A172 (cell line): ENCODE data around the gene B4GALT7. TPM values are rescaled to one million over a fixed set of nuclear protein-coding genes. Genes with fewer than 3 reads are reported as not detected.
"Not testable (repeated sequence)": the region's sequence is repeated elsewhere in the genome, so short reads cannot be mapped to it uniquely, and the experiment has no call there.

ENCODE experiments used
- DNase-seq: peaks from one replicate; pipeline ENCODE4 v3.0.0-alpha.2; 2015; ENCODE audit warnings: low spot score
- total RNA-seq: library from RNA; depleted of rRNA; stranded (reverse); fragments of >200 nt; shearing (Covaris generic); gene quantifications from 2 replicates; pipeline ENCODE4 v1.2.3, GENCODE V29; 2014; rRNA removed

The B4GALT7 gene
- total RNA-seq, 1 experiment from 2014 or later, result 29.5 TPM

GRCh38 chr5:177609076-177610059 lies 9.4 kb downstream of the B4GALT7 start:
- DNase-seq, result no peak

- DNase-seq, result no peak
Observed at GRCh38 chr5:177610131-177610769, 10.3 kb downstream of the B4GALT7 start.

- no peak for DNase-seq
Observed at GRCh38 chr5:177610770-177611445, 11.0 kb downstream of the B4GALT7 start.

- DNase-seq, result no peak
Observed at GRCh38 chr5:177611446-177612214, 11.7 kb downstream of the B4GALT7 start.

DNA sequence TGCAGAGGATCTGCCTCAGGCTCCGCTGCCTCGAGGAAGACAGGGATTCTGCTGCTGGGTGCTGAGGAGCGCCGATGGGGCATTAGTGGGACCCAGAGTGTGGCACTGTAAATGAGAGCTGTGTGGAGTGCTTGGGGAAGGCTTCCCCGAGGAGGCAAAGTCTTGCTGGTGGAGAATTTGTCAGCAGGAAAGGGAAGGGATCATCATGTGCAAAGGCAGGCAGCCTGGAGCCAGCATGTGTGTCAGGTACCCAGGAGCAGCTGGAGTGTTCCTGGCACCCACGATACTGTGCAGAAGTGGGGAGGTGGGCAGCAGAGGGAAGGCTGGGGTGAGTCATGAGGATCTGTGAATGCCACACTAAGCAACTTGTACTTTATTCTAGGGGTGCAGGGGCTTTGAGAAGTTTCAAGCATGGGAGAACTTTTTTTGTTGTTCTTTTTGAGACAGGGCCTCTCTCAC lies 12.3 kb downstream of the B4GALT7 start:
- DNase-seq, result no peak

- no peak for DNase-seq
Observed at GRCh38 chr5:177620560-177620959, 20.6 kb downstream of the B4GALT7 start.

- not testable (repeated sequence) for DNase-seq
Observed at GRCh38 chr5:177624172-177624571, 24.2 kb downstream of the B4GALT7 start.

DNA sequence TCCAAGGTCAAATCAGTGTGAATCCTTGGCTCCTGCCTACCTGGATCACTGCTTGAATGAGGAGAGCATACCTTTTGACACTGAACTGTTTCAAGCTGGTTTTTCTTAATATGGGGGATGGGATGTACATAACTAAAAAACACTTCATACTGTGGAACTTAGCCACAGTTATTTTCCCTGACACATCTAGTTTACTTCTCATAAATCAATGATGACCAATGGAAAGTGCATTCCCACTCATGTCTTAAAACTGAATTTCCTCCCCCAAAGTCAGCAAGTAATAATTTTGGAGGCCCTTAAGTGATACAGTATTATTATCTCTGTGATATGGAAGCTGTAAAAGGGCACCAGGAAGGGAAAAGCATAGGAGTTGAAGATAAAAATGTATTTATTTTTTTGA lies 30.3 kb downstream of the B4GALT7 start:
- not testable (repeated sequence) for DNase-seq

- DNase-seq, result not testable (repeated sequence)
Observed at GRCh38 chr5:177634912-177635311, 35.0 kb downstream of the B4GALT7 start.

DNA sequence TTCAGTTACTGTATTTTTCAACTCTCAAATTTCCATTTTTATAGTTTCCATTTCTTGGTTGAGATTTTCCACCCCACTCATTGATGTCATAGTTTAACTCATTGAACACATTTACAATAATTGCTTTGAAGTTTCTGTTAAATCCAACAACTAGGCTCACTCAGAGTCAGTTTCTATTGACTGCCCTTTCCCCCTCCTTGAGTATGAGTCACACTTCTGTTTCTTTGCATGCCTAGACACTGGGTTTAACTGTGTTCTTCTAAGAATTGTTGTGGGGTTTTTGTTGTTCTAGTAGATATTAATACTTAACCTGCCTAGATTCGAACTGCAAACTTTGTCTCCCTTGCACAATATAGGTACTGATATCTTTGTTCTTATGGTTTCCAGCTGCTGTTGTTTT lies 45.5 kb downstream of the B4GALT7 start:
- not testable (repeated sequence) for DNase-seq

GRCh38 chr5:177651235-177651634 lies 51.3 kb downstream of the B4GALT7 start:
- not testable (repeated sequence) for DNase-seq

GRCh38 chr5:177657846-177658245 lies 57.9 kb downstream of the B4GALT7 start:
- DNase-seq, result not testable (repeated sequence)

DNA sequence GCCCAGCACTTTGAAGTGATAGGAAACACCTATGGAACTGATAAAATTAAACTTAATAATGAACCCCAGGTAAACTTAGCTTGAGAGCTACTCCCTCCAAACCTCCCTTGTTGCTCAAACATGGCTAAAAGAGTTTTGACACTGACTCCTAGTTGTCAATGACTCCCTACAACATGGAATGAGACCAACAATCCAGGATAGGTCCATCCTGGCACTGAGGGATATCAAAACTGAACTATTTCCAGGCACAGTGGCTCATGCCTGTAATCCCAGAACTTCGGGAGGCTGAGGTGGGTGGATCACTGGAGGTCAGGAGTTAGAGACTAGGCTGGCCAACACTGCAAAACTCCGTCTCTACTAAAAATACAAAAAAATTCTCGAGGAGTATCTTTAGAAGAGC lies 58.6 kb downstream of the B4GALT7 start:
- DNase-seq, result not testable (repeated sequence)

Other genes starting within 250 kb of the B4GALT7 start
- gene LMAN2, start 248.5 kb upstream of the B4GALT7 start, total RNA-seq, result 361 and 423 TPM in 2 replicates
- gene RGS14, start 242.2 kb upstream of the B4GALT7 start, total RNA-seq, result 28.2 and 36.5 TPM in 2 replicates
- gene SLC34A1, start 215.7 kb upstream of the B4GALT7 start, total RNA-seq, result 0.05 TPM in 1 of 2 replicates, not detected in the other
- gene PFN3, start 199.5 kb upstream of the B4GALT7 start, total RNA-seq, result not detected in 2 replicates
- gene F12, start 190.6 kb upstream of the B4GALT7 start, total RNA-seq, result 5.6 and 11.3 TPM in 2 replicates
- gene GRK6, start 173.5 kb upstream of the B4GALT7 start, total RNA-seq, result 59.3 and 67.6 TPM in 2 replicates
- gene PRR7, start 153.3 kb upstream of the B4GALT7 start, total RNA-seq, result 58.8 and 72.4 TPM in 2 replicates
- 343 and 354 TPM in 2 replicates for gene DBN1, start 126.5 kb upstream of the B4GALT7 start, total RNA-seq
- gene PDLIM7, start 102.5 kb upstream of the B4GALT7 start, total RNA-seq, result 189 and 215 TPM in 2 replicates
- gene DOK3, start 90.3 kb upstream of the B4GALT7 start, total RNA-seq, result 0.19 and 1.7 TPM in 2 replicates
- gene DDX41, start 83.2 kb upstream of the B4GALT7 start, total RNA-seq, result 153 and 154 TPM in 2 replicates
- gene FAM193B, start 45.6 kb upstream of the B4GALT7 start, total RNA-seq, result 21.8 and 28.7 TPM in 2 replicates
- 119 and 124 TPM in 2 replicates for gene TMED9, start 7.9 kb upstream of the B4GALT7 start, total RNA-seq
- gene FAM153A, start 182.8 kb downstream of the B4GALT7 start, total RNA-seq, result not detected in 2 replicates